Effector memory CD8-positive, alpha-beta T cell (primary cell): ENCODE measurements around the gene PPP1R16B.
A peak's percentile ranks its signal among the peaks of the same experiment; 100 is the strongest.

Source experiments
- ATAC-seq: fragments of 150-1000 bp; cut with Tn5 transposase; replicated peaks from 2 replicates; pipeline ENCODE4 v1.10.0; 2021; ENCODE audit warnings: mild to moderate bottlenecking, moderate library complexity
- DNase-seq, 3 experiments: peaks; one replicate each; pipeline ENCODE4 v3.0.0; 2021
- H3K27ac Mint-ChIP-seq, 2 donors: one replicate each; pipeline ENCODE4 v1.8.0; 2022; ENCODE audit warnings: mild to moderate bottlenecking in 2 of 2, mixed read lengths in 2 of 2, moderate library complexity in 2 of 2
- H3K27me3 Mint-ChIP-seq, 2 donors: one replicate each; pipeline ENCODE4 v1.8.0; 2022; ENCODE audit warnings: mixed read lengths in 2 of 2
- H3K36me3 Mint-ChIP-seq: one replicate; pipeline ENCODE4 v1.8.0; 2022; ENCODE audit warnings: mild to moderate bottlenecking, moderate library complexity, mixed read lengths; ENCODE audit not compliant: insufficient read depth
- H3K4me1 Mint-ChIP-seq, 2 donors: one replicate each; pipeline ENCODE4 v1.8.0; 2022; ENCODE audit warnings: low read depth in 2 of 2, mixed read lengths in 2 of 2
- H3K4me3 Mint-ChIP-seq, 2 donors: one replicate each; pipeline ENCODE4 v1.8.0; 2022; ENCODE audit warnings: mild to moderate bottlenecking in 2 of 2, mixed read lengths in 2 of 2, moderate library complexity in 2 of 2
- H3K9me3 Mint-ChIP-seq, 2 donors: one replicate each; pipeline ENCODE4 v1.8.0; 2022; ENCODE audit warnings: mixed read lengths in 2 of 2

The PPP1R16B gene

DNA sequence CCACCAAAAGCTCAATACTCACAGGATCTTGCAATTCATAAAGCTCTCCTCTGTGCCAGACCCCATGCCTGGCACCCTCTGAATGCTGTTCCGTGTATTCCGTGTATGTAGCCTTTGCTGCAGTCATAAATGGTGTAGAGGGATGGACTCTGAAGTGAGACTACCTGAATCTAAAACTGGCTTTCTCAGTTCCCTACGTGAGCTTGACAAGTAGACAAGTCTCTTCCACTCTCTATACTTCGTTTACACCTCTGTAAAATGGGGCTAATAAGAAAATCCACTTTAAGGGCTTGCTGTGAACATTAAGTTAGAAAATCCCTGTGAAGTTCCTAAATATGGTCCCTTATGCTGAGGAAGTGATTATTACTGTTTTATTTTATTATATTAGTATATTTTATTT is 31.5 kb downstream of the PPP1R16B start:
- H3K27me3 Mint-ChIP-seq: no peaks in the 10 kb centered on the region
- peak overlapping the region; percentile 6 to 44 for H3K27ac Mint-ChIP-seq
- DNase-seq: no peak
- H3K4me3 Mint-ChIP-seq: no peak overlapping the region
- H3K36me3 Mint-ChIP-seq: peaks cover 79% of the 10 kb centered on the region
- no peaks in the 10 kb centered on the region for H3K9me3 Mint-ChIP-seq
- no peak for ATAC-seq
- peaks cover 45 to 49% of the 10 kb centered on the region in 2 donors for H3K4me1 Mint-ChIP-seq

DNA sequence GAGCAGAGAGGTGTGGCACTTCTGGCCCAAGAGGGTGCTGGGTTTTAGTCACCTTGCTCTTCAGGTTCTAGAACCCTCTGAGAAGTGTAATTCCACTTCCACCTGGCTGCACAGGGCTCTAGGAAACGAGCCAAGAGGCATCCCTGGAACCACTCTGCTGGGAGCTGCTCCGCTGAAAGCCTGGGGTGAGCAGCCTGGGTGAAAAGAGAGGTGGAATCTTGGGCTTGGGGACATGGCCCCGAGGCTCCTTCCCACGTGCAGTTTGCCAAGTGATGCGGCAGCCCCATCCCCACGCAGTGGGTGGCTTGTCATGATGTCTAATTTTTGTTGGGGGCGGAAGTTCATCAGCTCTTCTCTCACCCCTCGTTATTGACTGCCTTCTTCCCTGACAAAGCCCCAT is 32.8 kb downstream of the PPP1R16B start:
- Mint-ChIP-seq H3K27me3 (no peaks in the 10 kb centered on the region), H3K36me3 (peaks cover 75% of the 10 kb centered on the region), H3K9me3 (no peaks in the 10 kb centered on the region), H3K27ac (peak overlapping the region; percentile 99 to 100), H3K4me3 (no peak overlapping the region), H3K4me1 (peaks cover 46 to 49% of the 10 kb centered on the region in 2 donors)
- no peak for DNase-seq
- no peak for ATAC-seq

DNA sequence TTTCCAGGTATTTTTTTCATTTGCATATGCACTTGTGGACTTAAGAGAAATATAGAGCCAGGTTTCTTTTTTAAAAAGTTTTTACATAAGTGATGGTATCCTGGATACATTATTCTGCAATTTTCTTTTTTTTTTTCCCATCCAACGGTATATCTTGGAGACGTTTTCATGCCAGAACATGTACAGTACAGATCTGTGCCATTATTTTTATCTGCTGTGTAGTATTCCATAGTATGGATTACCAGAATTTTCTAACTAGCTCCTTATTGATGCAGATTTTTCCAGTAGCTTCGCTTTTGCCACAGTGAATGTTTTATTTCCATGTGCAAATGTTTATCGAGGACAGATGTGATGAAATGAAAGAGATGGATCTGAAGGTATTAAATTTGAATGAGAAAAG is 34.1 kb downstream of the PPP1R16B start:
- Mint-ChIP-seq H3K36me3 (peaks cover 65% of the 10 kb centered on the region), H3K27me3 (no peaks in the 10 kb centered on the region), H3K4me1 (peaks cover 41 to 52% of the 10 kb centered on the region in 2 donors), H3K9me3 (no peaks in the 10 kb centered on the region), H3K4me3 (peak overlapping the region; percentile 78 to 85), H3K27ac (peak overlapping the region; percentile 99 to 100)
- DNase-seq: no peak
- no peak for ATAC-seq

DNA sequence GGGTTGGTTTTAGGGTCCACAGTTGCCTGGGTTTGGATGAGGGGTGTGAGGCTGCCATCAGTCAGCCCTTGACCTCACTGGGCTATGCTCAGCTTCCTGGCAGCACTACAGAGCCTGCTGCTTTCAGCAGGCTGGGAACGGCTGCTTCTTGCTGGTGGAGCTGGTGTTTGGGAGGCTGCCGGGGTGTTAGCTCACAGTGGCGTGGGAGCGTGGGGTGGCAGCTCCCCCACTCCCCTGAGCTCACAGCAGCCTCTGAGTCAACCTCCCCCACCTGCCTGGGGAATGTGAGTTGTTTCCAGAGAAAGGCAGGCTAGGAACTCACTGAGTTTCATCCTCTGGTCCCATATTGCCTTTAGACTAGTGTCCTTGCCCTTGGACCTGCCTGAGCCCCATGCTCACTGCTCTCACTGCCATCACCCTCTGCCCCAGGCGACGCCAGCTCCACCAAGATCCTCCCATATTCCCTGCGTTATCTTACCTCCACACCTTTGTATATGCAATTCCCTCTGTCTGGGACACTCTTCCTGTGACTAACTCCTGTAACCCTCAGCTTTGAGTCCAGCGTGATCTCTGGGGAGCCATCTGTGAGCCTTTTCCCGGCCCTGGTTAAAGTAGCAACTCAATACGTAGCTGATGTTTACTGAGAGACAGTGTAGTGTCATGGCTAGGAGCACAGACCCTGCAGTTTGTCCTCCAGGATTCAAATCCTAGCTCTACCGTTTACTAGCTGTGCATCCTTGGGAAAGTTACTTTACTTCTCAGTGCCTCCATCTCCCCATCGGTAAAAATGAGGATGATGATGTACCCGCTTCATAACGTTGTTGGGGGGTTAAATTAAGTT is 34.8 kb downstream of the PPP1R16B start:
- Mint-ChIP-seq H3K27me3 (no peaks in the 10 kb centered on the region), H3K36me3 (peaks cover 71% of the 10 kb centered on the region), H3K4me1 (peaks cover 42 to 55% of the 10 kb centered on the region in 2 donors), H3K4me3 (peak overlapping the region; percentile 78 to 85), H3K9me3 (no peaks in the 10 kb centered on the region), H3K27ac (peak overlapping the region; percentile 99 to 100)
- ATAC-seq: peak; percentile 44
- DNase-seq: peak; percentile 41 to 62 (median 42)

DNA sequence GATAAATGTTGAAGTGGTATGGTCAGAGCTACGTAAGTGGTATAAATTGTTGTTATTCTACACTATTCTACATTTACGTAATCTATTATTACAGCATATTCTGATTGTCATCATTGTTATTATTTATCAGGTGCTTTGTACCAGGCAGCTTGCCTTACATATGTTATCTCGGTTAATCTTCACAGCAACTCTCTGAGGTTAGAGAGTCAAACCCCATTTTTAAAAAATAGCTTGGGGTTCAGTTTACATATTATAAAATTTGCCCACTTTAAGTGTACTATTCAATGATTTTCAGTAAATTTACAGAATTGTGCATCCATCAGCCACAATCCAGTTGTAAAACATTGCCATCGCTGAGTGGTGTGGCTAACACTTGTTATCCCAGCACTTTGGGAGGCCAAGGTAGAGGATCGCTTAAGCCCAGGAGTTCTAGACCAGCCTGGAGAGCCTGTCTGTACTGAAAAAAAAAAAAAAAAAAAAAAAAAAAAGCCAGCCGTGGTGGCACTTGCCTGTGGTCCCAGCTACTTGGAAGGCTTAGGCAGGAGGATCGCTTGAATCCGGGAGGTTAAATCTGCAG is 35.5 kb downstream of the PPP1R16B start:
- peaks cover 74% of the 10 kb centered on the region for H3K36me3 Mint-ChIP-seq
- peaks cover 48 to 62% of the 10 kb centered on the region in 2 donors for H3K4me1 Mint-ChIP-seq
- H3K4me3 Mint-ChIP-seq: peak overlapping the region; percentile 78 to 85
- ATAC-seq (peak; percentile 79), DNase-seq (peak; percentile 36 to 72 (median 47))
- H3K27me3 Mint-ChIP-seq: no peaks in the 10 kb centered on the region
- no peaks in the 10 kb centered on the region for H3K9me3 Mint-ChIP-seq
- H3K27ac Mint-ChIP-seq: peak overlapping the region; percentile 99 to 100

DNA sequence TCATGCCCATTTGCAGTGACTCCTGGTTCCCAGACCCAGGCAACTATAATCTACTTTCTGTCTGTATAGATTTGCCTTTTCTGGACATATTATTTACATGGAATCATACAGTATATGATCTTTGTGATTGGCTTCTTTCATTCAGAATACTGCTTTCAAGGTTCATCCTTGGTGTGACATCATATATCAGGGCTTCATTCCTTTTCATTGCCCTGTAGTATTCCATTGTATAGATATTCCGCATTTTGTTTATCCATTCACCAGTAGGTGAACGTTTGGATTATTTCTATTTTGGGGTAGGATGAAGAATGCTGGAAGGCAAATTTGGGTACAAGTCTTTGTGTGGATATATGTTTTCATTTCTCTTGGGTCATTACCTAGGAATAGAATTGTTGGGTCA is 36.1 kb downstream of the PPP1R16B start:
- peaks cover 68% of the 10 kb centered on the region for H3K36me3 Mint-ChIP-seq
- DNase-seq (no peak), ATAC-seq (no peak)
- no peaks in the 10 kb centered on the region for H3K9me3 Mint-ChIP-seq
- H3K4me1 Mint-ChIP-seq: peaks cover 51 to 67% of the 10 kb centered on the region in 2 donors
- H3K4me3 Mint-ChIP-seq: peak overlapping the region; percentile 78 to 85
- peak overlapping the region; percentile 99 to 100 for H3K27ac Mint-ChIP-seq
- no peaks in the 10 kb centered on the region for H3K27me3 Mint-ChIP-seq

DNA sequence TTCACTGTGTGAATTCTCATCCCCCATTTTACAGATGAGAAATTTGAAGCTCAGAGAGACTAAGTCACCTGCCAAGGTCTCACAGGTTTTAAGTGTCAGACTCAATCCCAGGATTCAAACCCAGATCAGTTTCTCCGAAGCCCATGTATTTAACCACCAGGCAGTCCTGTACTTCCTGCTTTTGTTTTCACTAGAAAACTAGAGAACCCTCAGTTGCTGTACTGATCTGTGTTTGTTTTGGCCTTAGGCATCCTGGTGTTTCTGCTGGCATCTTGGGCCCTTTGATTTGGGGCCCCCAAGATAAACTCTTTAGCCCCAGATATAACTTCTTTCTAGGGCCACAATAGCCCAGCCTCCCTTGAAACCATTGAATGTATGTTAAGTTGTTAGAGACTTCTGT is 36.5 kb downstream of the PPP1R16B start:
- no peak for DNase-seq
- Mint-ChIP-seq H3K4me1 (peaks cover 48 to 68% of the 10 kb centered on the region in 2 donors), H3K9me3 (no peaks in the 10 kb centered on the region), H3K36me3 (peaks cover 63% of the 10 kb centered on the region), H3K27me3 (no peaks in the 10 kb centered on the region), H3K27ac (peak overlapping the region; percentile 99 to 100), H3K4me3 (peak overlapping the region; percentile 78 to 85)
- no peak for ATAC-seq

DNA sequence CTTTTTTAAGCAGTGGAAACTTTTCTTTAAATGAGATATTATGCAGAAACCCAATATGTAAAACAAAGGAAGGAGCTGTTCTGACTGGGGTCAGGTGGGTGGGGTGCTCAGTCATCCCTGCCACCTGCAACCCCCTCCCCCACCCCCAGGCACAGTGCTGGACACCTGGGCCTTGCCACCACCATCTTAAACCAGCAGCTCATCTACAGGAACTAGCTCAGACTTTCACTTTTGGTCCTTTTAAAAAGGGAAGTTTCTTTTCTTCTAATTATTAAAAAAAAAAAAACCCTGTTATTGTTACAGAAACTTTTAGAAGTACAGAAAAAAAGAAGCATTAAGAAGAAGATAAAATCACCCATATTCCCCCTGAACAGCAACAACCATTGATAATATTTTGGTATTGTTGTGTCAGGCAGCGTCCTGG is 37.1 kb downstream of the PPP1R16B start:
- H3K4me3 Mint-ChIP-seq: peak overlapping the region; percentile 78 to 85
- H3K27me3 Mint-ChIP-seq: no peaks in the 10 kb centered on the region
- peaks cover 52 to 74% of the 10 kb centered on the region in 2 donors for H3K4me1 Mint-ChIP-seq
- H3K36me3 Mint-ChIP-seq: peaks cover 60% of the 10 kb centered on the region
- H3K27ac Mint-ChIP-seq: peak overlapping the region; percentile 99 to 100
- no peak for DNase-seq
- H3K9me3 Mint-ChIP-seq: no peaks in the 10 kb centered on the region
- ATAC-seq: peak; percentile 11

DNA sequence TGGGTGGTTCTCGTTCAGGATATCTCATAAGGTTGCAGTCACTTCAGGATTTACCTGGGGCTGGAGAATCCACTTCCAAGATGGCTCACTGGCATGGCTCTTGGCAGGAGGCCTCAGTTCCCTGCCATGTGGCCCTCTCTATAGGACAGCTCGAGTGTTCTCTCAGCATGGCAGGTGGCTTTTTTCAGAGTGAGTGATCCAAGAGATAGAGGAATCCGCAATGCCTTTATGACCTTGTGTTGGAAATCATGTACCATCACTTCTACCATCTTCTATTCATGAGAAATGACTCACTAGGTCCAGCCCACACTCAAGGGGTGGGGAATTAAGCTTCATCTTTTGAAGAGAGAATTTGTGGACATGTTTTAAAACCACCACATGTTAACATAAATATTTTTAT is 37.8 kb downstream of the PPP1R16B start:
- Mint-ChIP-seq H3K9me3 (no peaks in the 10 kb centered on the region), H3K4me3 (peak overlapping the region; percentile 78 to 85), H3K27me3 (no peaks in the 10 kb centered on the region), H3K4me1 (peaks cover 53 to 79% of the 10 kb centered on the region in 2 donors), H3K27ac (peak overlapping the region; percentile 99 to 100), H3K36me3 (peaks cover 54% of the 10 kb centered on the region)
- no peak for DNase-seq
- no peak for ATAC-seq

DNA sequence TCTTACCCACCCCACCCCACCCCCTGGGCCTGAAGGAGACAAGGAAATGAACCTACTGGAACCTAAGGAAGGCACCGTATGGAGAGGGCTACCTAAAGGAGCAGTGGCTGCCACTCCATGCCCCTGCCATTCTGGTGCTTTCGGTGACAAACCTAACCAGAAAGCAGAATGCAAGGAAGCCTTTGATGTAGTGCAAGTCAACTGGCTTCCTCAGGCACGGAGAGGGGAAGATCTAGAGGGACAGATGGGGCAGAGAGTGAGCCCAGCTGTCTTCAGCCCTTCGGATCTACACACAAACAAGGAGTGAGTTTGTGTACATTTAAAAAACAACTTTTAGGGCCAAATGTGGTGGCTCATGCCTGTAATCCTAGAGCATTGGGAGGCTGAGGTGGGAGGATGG is 39.5 kb downstream of the PPP1R16B start:
- Mint-ChIP-seq H3K9me3 (no peaks in the 10 kb centered on the region), H3K36me3 (peaks cover 39% of the 10 kb centered on the region), H3K4me1 (peaks cover 55 to 80% of the 10 kb centered on the region in 2 donors), H3K4me3 (peak overlapping the region; percentile 37 to 42), H3K27ac (peak overlapping the region; percentile 21 to 100), H3K27me3 (no peaks in the 10 kb centered on the region)
- no peak for DNase-seq
- no peak for ATAC-seq

DNA sequence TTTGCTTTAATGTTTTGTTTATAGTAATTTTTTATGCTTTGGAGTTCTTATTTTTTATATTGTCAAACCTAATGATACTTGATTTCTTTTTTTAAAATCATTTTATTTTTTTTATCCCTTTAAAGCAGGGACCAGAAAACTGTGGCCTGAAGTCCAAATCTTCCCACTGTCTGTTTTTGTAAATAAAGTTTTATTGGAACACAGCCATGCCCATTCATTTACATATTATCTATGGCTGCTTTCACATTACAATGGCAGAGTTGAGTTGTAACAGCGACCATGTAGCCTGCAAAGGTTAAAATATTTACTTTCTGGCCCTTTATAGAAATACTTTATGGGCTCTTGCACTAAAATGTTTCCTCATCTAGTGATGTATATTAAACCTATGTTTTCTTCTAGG is 42.3 kb downstream of the PPP1R16B start:
- peaks cover 30% of the 10 kb centered on the region for H3K36me3 Mint-ChIP-seq
- DNase-seq: no peak
- peaks cover 37 to 57% of the 10 kb centered on the region in 2 donors for H3K4me1 Mint-ChIP-seq
- no peaks in the 10 kb centered on the region for H3K27me3 Mint-ChIP-seq
- no peaks in the 10 kb centered on the region for H3K9me3 Mint-ChIP-seq
- peak overlapping the region in 1 of 2 donors; percentile 62 for H3K27ac Mint-ChIP-seq
- no peak overlapping the region for H3K4me3 Mint-ChIP-seq
- ATAC-seq: no peak

DNA sequence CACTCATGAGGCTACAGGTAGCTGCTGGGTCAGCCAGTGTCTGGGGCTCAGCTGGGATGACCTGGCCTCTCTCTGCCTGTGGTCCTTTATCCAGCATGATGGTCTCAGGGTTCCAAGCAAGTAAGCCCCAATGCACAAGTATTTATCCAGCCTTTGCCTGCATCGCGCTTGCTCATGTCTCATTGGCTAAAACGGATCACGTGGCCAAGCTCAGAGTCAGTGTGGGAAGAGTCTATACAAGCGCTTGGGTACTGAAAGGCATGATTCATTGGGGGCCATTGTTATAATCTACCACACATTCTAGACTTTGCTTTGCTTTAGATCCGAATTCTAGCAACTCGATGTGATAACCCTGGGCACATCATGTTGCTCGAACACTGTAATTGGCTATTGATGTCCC is 48.3 kb downstream of the PPP1R16B start:
- ATAC-seq (no peak), DNase-seq (no peak)
- Mint-ChIP-seq H3K4me1 (peaks cover 40 to 66% of the 10 kb centered on the region in 2 donors), H3K27me3 (no peaks in the 10 kb centered on the region), H3K27ac (peak overlapping the region; percentile 53 to 61), H3K36me3 (peaks cover 29% of the 10 kb centered on the region), H3K4me3 (no peak overlapping the region), H3K9me3 (no peaks in the 10 kb centered on the region)

DNA sequence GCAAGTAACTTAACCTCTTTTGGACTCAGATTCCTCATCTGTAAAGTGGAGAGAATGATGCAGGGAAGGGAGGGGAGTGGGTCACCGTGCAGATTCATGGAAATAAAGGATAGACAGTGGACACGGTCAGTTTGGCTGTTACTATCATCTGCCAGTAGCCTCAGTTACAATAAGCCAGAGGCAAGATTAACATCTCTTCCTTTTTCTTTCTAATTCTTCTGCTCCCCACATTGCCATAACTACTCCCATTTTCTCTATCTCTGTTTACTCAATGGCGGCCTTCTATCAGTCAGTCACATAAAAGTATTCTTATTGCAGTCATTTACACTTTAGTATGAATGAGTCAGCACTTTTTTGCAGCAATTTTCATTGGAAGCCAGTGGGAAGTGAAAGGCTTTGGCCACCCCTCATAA is 49.2 kb downstream of the PPP1R16B start:
- peak overlapping the region; percentile 27 to 61 for H3K27ac Mint-ChIP-seq
- DNase-seq (no peak), ATAC-seq (no peak)
- H3K9me3 Mint-ChIP-seq: no peaks in the 10 kb centered on the region
- H3K27me3 Mint-ChIP-seq: no peaks in the 10 kb centered on the region
- no peak overlapping the region for H3K4me3 Mint-ChIP-seq
- peaks cover 43 to 69% of the 10 kb centered on the region in 2 donors for H3K4me1 Mint-ChIP-seq
- peaks cover 29% of the 10 kb centered on the region for H3K36me3 Mint-ChIP-seq

DNA sequence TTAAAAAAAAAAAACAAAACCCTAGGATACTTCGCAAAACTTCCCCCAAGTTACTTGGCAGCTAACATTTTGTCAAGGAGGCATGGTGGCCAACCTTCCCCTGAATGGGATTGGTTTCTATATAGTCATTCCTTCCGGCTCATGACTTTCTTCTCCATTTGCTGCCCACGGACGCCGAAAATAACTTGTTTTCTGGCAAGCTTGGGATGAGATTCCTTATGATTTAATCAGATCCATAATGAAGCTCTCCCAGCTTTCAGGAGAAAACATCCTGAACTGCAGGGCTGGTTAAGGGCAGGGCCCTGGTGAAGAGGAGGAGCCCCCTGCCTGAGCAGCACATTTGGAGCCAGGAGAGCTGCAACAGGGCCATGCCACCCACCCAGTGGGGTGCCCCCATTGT is 49.9 kb downstream of the PPP1R16B start:
- H3K9me3 Mint-ChIP-seq: no peaks in the 10 kb centered on the region
- H3K4me1 Mint-ChIP-seq: peaks cover 42 to 73% of the 10 kb centered on the region in 2 donors
- peaks cover 30% of the 10 kb centered on the region for H3K36me3 Mint-ChIP-seq
- H3K27ac Mint-ChIP-seq: peak overlapping the region; percentile 27 to 61
- H3K27me3 Mint-ChIP-seq: no peaks in the 10 kb centered on the region
- no peak overlapping the region for H3K4me3 Mint-ChIP-seq
- DNase-seq (no peak), ATAC-seq (no peak)
